ENCODE data around the gene PDE3A. TPM values are rescaled to one million over a fixed set of nuclear protein-coding genes. Genes with fewer than 3 reads are reported as not detected.
A peak's percentile ranks its signal among the peaks of the same experiment; 100 is the strongest.

Gene PDE3A
- total RNA-seq, 1 donor: 16.2 TPM

GRCh38 chr12:20590570-20590969 lies 222.2 kb downstream of the PDE3A start:
- no peak for DNase-seq (ENCODE audit: low read depth)

DNA sequence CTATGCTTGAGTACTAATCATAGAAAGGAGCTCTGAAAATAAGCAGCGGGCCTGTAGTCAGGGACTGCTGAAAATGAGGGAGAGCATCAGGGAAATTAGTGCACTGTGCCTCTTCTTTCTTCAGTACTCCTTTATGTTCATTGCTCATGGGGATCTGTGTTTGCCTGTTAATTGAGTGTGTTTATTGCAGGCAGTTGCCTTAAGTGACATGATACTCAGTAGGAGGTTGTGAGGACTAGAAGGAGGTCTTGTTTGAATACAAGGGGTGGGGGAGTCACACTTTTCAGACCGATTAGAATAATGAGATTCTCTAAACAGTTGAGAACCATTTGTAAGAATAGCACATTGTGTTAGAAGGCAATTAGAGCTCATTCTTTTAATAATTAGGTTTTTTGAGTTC lies 224.2 kb downstream of the PDE3A start:
- TF ChIP-seq, protein P1, sequence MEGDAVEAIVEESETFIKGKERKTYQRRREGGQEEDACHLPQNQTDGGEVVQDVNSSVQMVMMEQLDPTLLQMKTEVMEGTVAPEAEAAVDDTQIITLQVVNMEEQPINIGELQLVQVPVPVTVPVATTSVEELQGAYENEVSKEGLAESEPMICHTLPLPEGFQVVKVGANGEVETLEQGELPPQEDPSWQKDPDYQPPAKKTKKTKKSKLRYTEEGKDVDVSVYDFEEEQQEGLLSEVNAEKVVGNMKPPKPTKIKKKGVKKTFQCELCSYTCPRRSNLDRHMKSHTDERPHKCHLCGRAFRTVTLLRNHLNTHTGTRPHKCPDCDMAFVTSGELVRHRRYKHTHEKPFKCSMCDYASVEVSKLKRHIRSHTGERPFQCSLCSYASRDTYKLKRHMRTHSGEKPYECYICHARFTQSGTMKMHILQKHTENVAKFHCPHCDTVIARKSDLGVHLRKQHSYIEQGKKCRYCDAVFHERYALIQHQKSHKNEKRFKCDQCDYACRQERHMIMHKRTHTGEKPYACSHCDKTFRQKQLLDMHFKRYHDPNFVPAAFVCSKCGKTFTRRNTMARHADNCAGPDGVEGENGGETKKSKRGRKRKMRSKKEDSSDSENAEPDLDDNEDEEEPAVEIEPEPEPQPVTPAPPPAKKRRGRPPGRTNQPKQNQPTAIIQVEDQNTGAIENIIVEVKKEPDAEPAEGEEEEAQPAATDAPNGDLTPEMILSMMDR (IDR thresholded peaks at IDR 0.05; ENCODE audit: insufficient read depth, low read length): no peak
- no peak for DNase-seq (ENCODE audit: low read depth)
- H3K4me3 ChIP-seq (ENCODE audit: low read depth, low read length): no peak overlapping the region

More at GRCh38 chr12:20590570-20590969, 222.2 kb downstream of the PDE3A start:
- H3K4me3 ChIP-seq (ENCODE audit: low read depth, low read length): no peak overlapping the region
- TF ChIP-seq, protein P1 (IDR thresholded peaks at IDR 0.05; ENCODE audit: insufficient read depth, low read length): no peak

DNA sequence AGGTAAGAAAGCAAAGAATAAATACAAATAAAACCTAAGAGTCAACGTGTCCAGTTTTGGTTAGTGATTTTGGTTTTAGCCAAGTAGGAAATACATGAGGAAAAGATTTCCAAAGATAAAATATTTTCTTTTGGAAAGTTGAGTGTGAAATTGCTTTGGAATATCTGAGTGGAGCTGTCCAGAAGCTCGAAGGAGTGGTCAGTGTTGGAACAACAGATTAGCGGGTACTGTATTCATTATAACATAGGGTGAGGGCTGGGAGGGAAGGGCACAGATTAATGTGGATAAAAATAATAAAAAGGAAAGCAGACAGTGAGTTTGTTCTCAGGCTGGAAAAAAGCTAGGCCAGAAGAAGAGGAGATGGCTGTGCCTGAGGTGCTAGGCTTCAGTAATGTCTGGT lies 225.3 kb downstream of the PDE3A start:
- TF ChIP-seq, protein P1 (IDR thresholded peaks at IDR 0.05; ENCODE audit: insufficient read depth, low read length): no peak
- no peak overlapping the region for H3K4me3 ChIP-seq (ENCODE audit: low read depth, low read length)
- DNase-seq (ENCODE audit: low read depth): no peak

DNA sequence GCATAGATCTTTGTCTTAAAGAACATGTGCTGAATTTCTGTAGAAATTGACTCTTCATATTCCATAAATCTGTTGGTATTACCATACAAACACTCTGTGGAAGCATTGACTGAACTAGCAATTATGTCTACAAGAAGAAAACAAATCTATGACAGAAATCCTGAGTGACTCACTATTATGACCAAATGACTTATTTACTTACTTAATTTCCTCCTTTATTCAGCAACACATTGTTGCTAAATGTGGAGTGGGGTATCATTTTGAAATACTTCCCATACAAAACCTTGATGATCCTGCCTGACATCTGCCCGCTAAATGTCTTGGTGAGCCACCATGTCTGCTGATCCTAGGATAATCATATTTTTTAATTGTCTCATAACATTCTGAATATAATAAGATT lies 227.7 kb downstream of the PDE3A start:
- DNase-seq (ENCODE audit: low read depth): no peak
- TF ChIP-seq, protein P1 (IDR thresholded peaks at IDR 0.05; ENCODE audit: insufficient read depth, low read length): no peak
- no peak overlapping the region for H3K4me3 ChIP-seq (ENCODE audit: low read depth, low read length)

- no peak overlapping the region for H3K4me3 ChIP-seq (ENCODE audit: low read depth, low read length)
- TF ChIP-seq, protein P1 (IDR thresholded peaks at IDR 0.05; ENCODE audit: insufficient read depth, low read length): no peak
- DNase-seq (ENCODE audit: low read depth): no peak
These were observed 231.4 kb downstream of the PDE3A start for GRCh38 chr12:20599757-20600156.

DNA sequence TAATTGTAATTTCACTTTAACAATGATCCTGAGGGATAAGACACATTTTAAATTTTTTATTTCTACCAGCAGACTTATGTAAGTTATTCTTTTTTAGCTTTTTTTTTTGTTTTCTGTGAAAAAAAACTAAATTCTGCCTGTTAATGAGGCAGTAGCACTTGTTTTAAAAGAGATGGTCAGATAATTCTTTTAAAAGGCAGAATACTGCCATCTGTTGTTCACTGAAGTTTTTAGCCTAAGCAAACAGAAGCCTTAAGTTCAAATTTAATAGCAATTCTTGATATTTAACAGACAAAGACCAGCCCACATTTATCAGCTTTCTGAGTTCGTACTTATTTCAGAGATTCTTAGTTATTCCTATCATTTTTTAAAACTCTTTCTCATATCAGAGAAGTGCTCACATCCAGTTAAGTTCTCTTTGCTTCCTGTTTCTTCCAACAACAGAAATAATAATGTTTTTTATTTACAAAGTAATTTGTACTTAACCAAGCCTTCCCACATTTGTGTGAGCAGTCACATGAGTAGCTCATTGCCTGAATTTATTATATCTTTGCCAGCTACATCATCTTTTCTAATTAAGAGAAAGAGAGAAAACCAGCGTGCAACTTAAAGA lies 233.4 kb downstream of the PDE3A start:
- H3K4me3 ChIP-seq (ENCODE audit: low read depth, low read length): no peak overlapping the region
- TF ChIP-seq, protein P1 (IDR thresholded peaks at IDR 0.05; ENCODE audit: insufficient read depth, low read length): peak; percentile 56
- DNase-seq (ENCODE audit: low read depth): peak; percentile 78

Measured in fibroblast of the aortic adventitia (primary cell).